Endothelial cell of umbilical vein (primary cell): ENCODE results near the gene RABEP1. TPM values are rescaled to one million over a fixed set of nuclear protein-coding genes. Genes with fewer than 3 reads are reported as not detected.
A peak's percentile ranks its signal among the peaks of the same experiment; 100 is the strongest.

ENCODE experiments used
- BruUV-seq: library from RNA; stranded (reverse); fragments of 400-500 nt; replicated peaks from 2 replicates; lab custom pipeline; 2021; lab: Mats Ljungman, UMichigan
- CTCF ChIA-PET: fragments of 300-600, 350-600 bp; sonication (Branson Sonifier 250); formaldehyde crosslinking; loops from one replicate; lab custom pipeline; 2021; ENCODE audit warnings: antibody characterized with exemption, inconsistent platforms; lab: Charles Lee
- POLR2A ChIA-PET: fragments of 300-600, 350-600 bp; sonication (Branson Sonifier 250); formaldehyde crosslinking; loops from one replicate; lab custom pipeline; 2021; ENCODE audit warnings: antibody characterized with exemption, inconsistent platforms; lab: Charles Lee
- DNase-seq: peaks from one replicate; pipeline ENCODE4 v3.0.0-alpha.2; 2011; ENCODE audit warnings: low read depth, low spot score
- FAIRE-seq: peaks from 2 replicates; lab custom pipeline; 2011; peaks lifted over from hg19 to GRCh38; lab: Jason Lieb, UNC
- H2AFZ ChIP-seq: 2 replicates; pipeline ENCODE4 v1.6.0; 2012; ENCODE audit warnings: low read depth, low read length, control low read depth, inconsistent platforms
- H3K27ac ChIP-seq: 2 replicates; pipeline ENCODE4 v1.5.1; 2011; ENCODE audit warnings: low read depth, mild to moderate bottlenecking, control low read depth, low read length, moderate library complexity; ENCODE audit not compliant: insufficient read depth
- H3K27me3 ChIP-seq, 2 experiments: 2 replicates each; pipeline versions ENCODE4 v1.6.0 to v1.6.1; 2011; ENCODE audit warnings: low read length in 2 of 2, mixed read lengths in 1 of 2; ENCODE audit not compliant: control insufficient read depth in 2 of 2, insufficient read depth in 2 of 2
- H3K36me3 ChIP-seq, 2 experiments: 2 replicates in 1 of 2; 3 replicates in 1 of 2; pipeline ENCODE4 v1.5.1; 2011; ENCODE audit warnings: low read length in 2 of 2, mild to moderate bottlenecking in 1 of 2, moderate library complexity in 1 of 2; ENCODE audit not compliant: control insufficient read depth in 2 of 2, insufficient read depth in 2 of 2; ENCODE audit errors: extremely low read depth in 1 of 2
- H3K4me1 ChIP-seq: 3 replicates; pipeline ENCODE4 v1.5.1; 2011; ENCODE audit warnings: mild to moderate bottlenecking, low read length; ENCODE audit not compliant: control insufficient read depth, insufficient read depth; ENCODE audit errors: extremely low read depth
- H3K4me2 ChIP-seq: 2 replicates; pipeline ENCODE4 v1.6.1; 2011; ENCODE audit warnings: low read length, control low read depth, mixed read lengths; ENCODE audit not compliant: insufficient read depth
- H3K4me3 ChIP-seq, 3 experiments: fragments of 200-600 bp in 1 of 3; sonication (generic), shearing (Covaris generic) in 1 of 3; replicated peaks in 1 of 3; 2 replicates each; pipeline ENCODE4 v1.5.1; 2011 to 2016; ENCODE audit warnings: control low read depth in 3 of 3, low read length in 3 of 3, mild to moderate bottlenecking in 2 of 3, inconsistent platforms in 1 of 3, low read depth in 1 of 3, moderate library complexity in 1 of 3; ENCODE audit not compliant: insufficient read depth in 1 of 3
- H3K79me2 ChIP-seq: 2 replicates; pipeline ENCODE4 v1.6.0; 2012; ENCODE audit warnings: low read length, inconsistent platforms; ENCODE audit not compliant: control insufficient read depth, insufficient read depth
- H3K9ac ChIP-seq: replicated peaks from 2 replicates; pipeline ENCODE3; 2011; ENCODE audit warnings: low read length, control low read depth; ENCODE audit not compliant: insufficient read depth; ENCODE audit errors: extremely low read depth
- H3K9me1 ChIP-seq: replicated peaks from 3 replicates; pipeline ENCODE4 v1.6.0; 2011; ENCODE audit warnings: mild to moderate bottlenecking, low read length; ENCODE audit not compliant: control insufficient read depth, insufficient read depth; ENCODE audit errors: extremely low read depth
- H3K9me3 ChIP-seq: replicated peaks from 2 replicates; pipeline ENCODE4 v1.5.1; 2012; ENCODE audit warnings: low read length, inconsistent platforms; ENCODE audit not compliant: control insufficient read depth, insufficient read depth
- H4K20me1 ChIP-seq: replicated peaks from 2 replicates; pipeline ENCODE3; 2011; ENCODE audit warnings: mild to moderate bottlenecking, low read length; ENCODE audit not compliant: control insufficient read depth, insufficient read depth; ENCODE audit errors: extremely low read depth
- EZH2 ChIP-seq: IDR thresholded peaks from 2 replicates; pipeline ENCODE4 v1.6.1; 2012; ENCODE audit warnings: borderline replicate concordance, low read depth, mild to moderate bottlenecking, moderate library complexity, low read length, inconsistent platforms; ENCODE audit not compliant: severe bottlenecking
- FOS ChIP-seq: IDR thresholded peaks from 2 replicates; pipeline ENCODE4 v1.6.1; 2011; ENCODE audit warnings: mild to moderate bottlenecking, low read length, moderate library complexity, borderline replicate concordance; ENCODE audit not compliant: insufficient read depth
- GATA2 ChIP-seq: IDR thresholded peaks from 2 replicates; pipeline ENCODE4 v1.7.0; 2011; ENCODE audit warnings: low read depth, mild to moderate bottlenecking, moderate library complexity, mixed read lengths, low read length; ENCODE audit not compliant: insufficient read length, insufficient read depth
- JUN ChIP-seq: IDR thresholded peaks from 2 replicates; pipeline ENCODE4 v1.6.1; 2011; ENCODE audit warnings: borderline replicate concordance, low read depth; ENCODE audit not compliant: insufficient read length, insufficient read depth
- MAX ChIP-seq: IDR thresholded peaks from 2 replicates; pipeline ENCODE4 v1.6.1; 2011; ENCODE audit not compliant: insufficient read depth, insufficient read length
- MYC ChIP-seq: IDR thresholded peaks from one replicate; pipeline ENCODE4 v1.6.1; 2011; ENCODE audit warnings: mild to moderate bottlenecking, low read depth, low read length
- POLR2A ChIP-seq: IDR thresholded peaks from 2 replicates; pipeline ENCODE4 v1.6.1; 2012; ENCODE audit warnings: low read depth, mild to moderate bottlenecking, control low read depth, low read length
- POLR2AphosphoS5 ChIP-seq: IDR thresholded peaks from 2 replicates; pipeline ENCODE4 v1.6.1; 2012; ENCODE audit warnings: low read depth, mild to moderate bottlenecking, control low read depth, low read length, moderate library complexity; ENCODE audit not compliant: insufficient read depth
- dilution Hi-C: fragments of 300-500 bp; cut with MboI; formaldehyde crosslinking; loops from one replicate; pipeline ENCODE4 v1.15.0; 2019; ENCODE audit warnings: low sequenced_read_pairs; ENCODE audit not compliant: extremely low pct_ligation_motif_present
- intact Hi-C: fragments of 100-400 bp; cut with micrococcal nuclease; formaldehyde crosslinking; loops from one replicate; pipeline ENCODE4 v1.10.0; 2022
- polyA plus RNA-seq, 4 experiments: library from polyadenylated mRNA; depleted of rRNA in 3 of 4; stranded (reverse) in 3 of 4; unstranded in 1 of 4; fragments of >200 nt; gene quantifications; 2 replicates each; pipeline versions ENCODE4 v1.2.1 to v1.2.3, GENCODE V29; 2011 to 2012; ENCODE audit warnings: missing spikeins in 1 of 4
- total RNA-seq: library from RNA; stranded (reverse); gene quantifications from 2 replicates; pipeline ENCODE4 v1.2.3, GENCODE V29; 2021
- TF ChIP-seq, protein P1 (sequence below), 2 donors: IDR thresholded peaks; 1 replicate in 1 of 2; 2 replicates in 1 of 2; pipeline ENCODE4 v1.5.1; 2011; ENCODE audit warnings: low read length in 2 of 2, mild to moderate bottlenecking in 2 of 2, moderate library complexity in 2 of 2, control low read depth in 1 of 2, inconsistent platforms in 1 of 2, low read depth in 1 of 2; ENCODE audit not compliant: insufficient read depth in 1 of 2; ENCODE audit errors: extremely low read depth in 1 of 2

The RABEP1 gene
- total and polyA plus RNA-seq, 2 donors (not counting 3 experiments of a cell fraction or from before 2014, with no cell fraction given): 10.1 to 54.8 TPM

GRCh38 chr17:5413682-5414081, 131.6 kb downstream of the RABEP1 start:
- Histone ChIP-seq H3K4me3 (no peak overlapping the region), H3K4me2 (peak overlapping the region; percentile 37), H4K20me1 (no peaks in the 10 kb centered on the region), H3K9me1 (no peaks in the 10 kb centered on the region), H3K79me2 (peaks cover 50% of the 10 kb centered on the region), H3K4me1 (peaks cover 15% of the 10 kb centered on the region), H3K9ac (no peak overlapping the region), H3K9me3 (no peaks in the 10 kb centered on the region), H3K27ac (peak overlapping the region; percentile 46), H2AFZ (no peak overlapping the region), H3K36me3 (peaks cover 8 to 24% of the 10 kb centered on the region in 2 experiments), H3K27me3 (no peaks in the 10 kb centered on the region)
- TF ChIP-seq POLR2AphosphoS5 (peak; percentile 32), JUN (peak; percentile 92), FOS (peak; percentile 91), GATA2 (no peak)
- CTCF ChIA-PET: interaction anchor here (0.9 to 2.4 kb wide), 3 partner anchors 17 to 27 kb away, joined by 3 to 14 read pairs (median 3); partner anchors contain the start of gene C1QBP
- dilution Hi-C loops (no loop called here), intact Hi-C loops (no loop called here)
- FAIRE-seq (peak; percentile 79), DNase-seq (peak; percentile 76)
- POLR2A ChIA-PET: no interaction called here
- no TSS peak for BruUV-seq

- dilution Hi-C loops (no loop called here), intact Hi-C loops (loop anchor here (5.0 kb wide), 2 partner anchors 135 to 170 kb away; partner anchors contain the start of gene RABEP1)
- FAIRE-seq (no peak), DNase-seq (no peak)
- Histone ChIP-seq H3K79me2 (peaks cover 67% of the 10 kb centered on the region), H3K9ac (no peak overlapping the region), H2AFZ (no peak overlapping the region), H3K9me3 (no peaks in the 10 kb centered on the region), H3K4me3 (no peak overlapping the region), H3K36me3 (peaks cover 5 to 7% of the 10 kb centered on the region in 2 experiments), H3K27me3 (no peaks in the 10 kb centered on the region), H3K4me2 (no peak overlapping the region), H3K27ac (no peak overlapping the region), H3K4me1 (peaks cover 22% of the 10 kb centered on the region), H4K20me1 (no peaks in the 10 kb centered on the region), H3K9me1 (no peaks in the 10 kb centered on the region)
- ChIA-PET CTCF (interaction anchor here (0.7 to 0.9 kb wide), 2 partner anchors 16 to 22 kb away, joined by 3 read pairs; partner anchors contain the start of gene C1QBP), POLR2A (no interaction called here)
- no TSS peak for BruUV-seq
- TF ChIP-seq, protein P1, sequence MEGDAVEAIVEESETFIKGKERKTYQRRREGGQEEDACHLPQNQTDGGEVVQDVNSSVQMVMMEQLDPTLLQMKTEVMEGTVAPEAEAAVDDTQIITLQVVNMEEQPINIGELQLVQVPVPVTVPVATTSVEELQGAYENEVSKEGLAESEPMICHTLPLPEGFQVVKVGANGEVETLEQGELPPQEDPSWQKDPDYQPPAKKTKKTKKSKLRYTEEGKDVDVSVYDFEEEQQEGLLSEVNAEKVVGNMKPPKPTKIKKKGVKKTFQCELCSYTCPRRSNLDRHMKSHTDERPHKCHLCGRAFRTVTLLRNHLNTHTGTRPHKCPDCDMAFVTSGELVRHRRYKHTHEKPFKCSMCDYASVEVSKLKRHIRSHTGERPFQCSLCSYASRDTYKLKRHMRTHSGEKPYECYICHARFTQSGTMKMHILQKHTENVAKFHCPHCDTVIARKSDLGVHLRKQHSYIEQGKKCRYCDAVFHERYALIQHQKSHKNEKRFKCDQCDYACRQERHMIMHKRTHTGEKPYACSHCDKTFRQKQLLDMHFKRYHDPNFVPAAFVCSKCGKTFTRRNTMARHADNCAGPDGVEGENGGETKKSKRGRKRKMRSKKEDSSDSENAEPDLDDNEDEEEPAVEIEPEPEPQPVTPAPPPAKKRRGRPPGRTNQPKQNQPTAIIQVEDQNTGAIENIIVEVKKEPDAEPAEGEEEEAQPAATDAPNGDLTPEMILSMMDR (IDR thresholded peaks at IDR 0.05; ENCODE audit: extremely low read depth in 1 of 2, insufficient read depth in 1 of 2, low read depth in 1 of 2, low read length in 2 of 2): no peak
- TF ChIP-seq MAX (no peak), JUN (no peak), MYC (no peak), EZH2 (no peak), FOS (no peak), POLR2AphosphoS5 (no peak), GATA2 (no peak), POLR2A (no peak)
Measured at GRCh38 chr17:5416901-5417300, 134.8 kb downstream of the RABEP1 start.
